Lung (tissue), 12 donors: ENCODE data around the gene RSPH4A. TPM values are rescaled to one million over a fixed set of nuclear protein-coding genes. Genes with fewer than 3 reads are reported as not detected.

ENCODE experiments used
- ATAC-seq: fragments of 200-7000 bp; cut with Tn5 transposase; one replicate; pipeline ENCODE4 v1.9.1; 2020; ENCODE audit warnings: moderate number of reproducible peaks; ENCODE audit not compliant: insufficient read depth, low FRiP score
- DNase-seq, 3 donors: peaks; one replicate each; pipeline ENCODE4 v3.0.0-alpha.2; 2013 to 2017
- H3K27ac ChIP-seq, 2 donors: one replicate each; pipeline ENCODE4 v1.5.1; 2013; ENCODE audit warnings: mild to moderate bottlenecking in 2 of 2, moderate library complexity in 2 of 2, control low read depth in 1 of 2, inconsistent platforms in 1 of 2, low read depth in 1 of 2, low read length in 1 of 2
- H3K27me3 ChIP-seq, 3 donors: one replicate each; pipeline ENCODE4 v1.5.1; 2013; ENCODE audit warnings: low read length in 2 of 3; ENCODE audit not compliant: control insufficient read depth in 3 of 3, insufficient read depth in 3 of 3
- H3K36me3 ChIP-seq, 4 donors: one replicate each; pipeline ENCODE4 v1.5.1; 2013; ENCODE audit warnings: low read length in 4 of 4, mild to moderate bottlenecking in 1 of 4, moderate library complexity in 1 of 4; ENCODE audit not compliant: control insufficient read depth in 4 of 4, insufficient read depth in 4 of 4
- H3K4me1 ChIP-seq, 5 donors: one replicate each; pipeline ENCODE4 v1.5.1; 2013; ENCODE audit warnings: low read length in 5 of 5, mild to moderate bottlenecking in 2 of 5, moderate library complexity in 1 of 5; ENCODE audit not compliant: control insufficient read depth in 5 of 5, insufficient read depth in 5 of 5
- H3K4me3 ChIP-seq: one replicate; pipeline ENCODE4 v1.5.1; 2013; ENCODE audit warnings: mild to moderate bottlenecking, control low read depth, moderate library complexity
- H3K9ac ChIP-seq, 2 donors: one replicate each; pipeline ENCODE4 v1.5.1; 2013; ENCODE audit warnings: low read length in 2 of 2, control low read depth in 1 of 2; ENCODE audit not compliant: insufficient read depth in 1 of 2
- H3K9me3 ChIP-seq, 4 donors: one replicate each; pipeline ENCODE4 v1.5.1; 2013; ENCODE audit warnings: low read length in 3 of 4, mild to moderate bottlenecking in 1 of 4, moderate library complexity in 1 of 4; ENCODE audit not compliant: control insufficient read depth in 4 of 4, insufficient read depth in 3 of 4
- CTCF ChIP-seq: IDR thresholded peaks from 2 replicates; pipeline ENCODE4 v1.5.1; 2012; ENCODE audit warnings: mild to moderate bottlenecking; ENCODE audit errors: control extremely low read depth, extremely low read depth
- WGBS, 2 donors: extraction: QIAGEN DNeasy Blood & Tissue Kit; methylation state at CpG; one replicate each; pipeline ENCODE4 v1.1.7; 2013; 5-methylcytosine and 5-hydroxymethylcytosine counted together
- polyA plus RNA-seq, 2 donors: library from polyadenylated mRNA; stranded (reverse); fragments of 200-250 nt; gene quantifications; one replicate each; pipeline ENCODE4 v1.2.1, GENCODE V29; 2013
- total RNA-seq, 2 donors: library from RNA; depleted of rRNA in 1 of 2; stranded (reverse); fragments of >200 nt in 1 of 2; gene quantifications; one replicate each; pipeline ENCODE4 v1.2.1, GENCODE V29; 2014 to 2021
- donor health status: control.
- donor health status: control.
- donor health status: Bipolar disorder and iron deficiency.
- donor health status: healthy.
- donor health status: DM: yes; HTN: yes; CAD: no.

The RSPH4A gene
- total and polyA plus RNA-seq, 4 donors, result 5.4 to 46.1 (median 14.8) TPM

GRCh38 chr6:116570856-116571682, 45.2 kb upstream of the RSPH4A start, which contains the start of gene RWDD1:
Gene RWDD1, plus strand, starts transcription at chr6:116571504. Its CDS starts 79 bp downstream, at chr6:116571583.
- H3K27ac ChIP-seq, result peak within 1 kb of the TSS; percentile 94 to 99
- H3K36me3 ChIP-seq, result peaks cover 0 to 6% (median 4%) of the 10 kb centered on the region in 4 donors
- DNase-seq (peak; percentile 99 to 100 (median 100)), ATAC-seq (peak; percentile 100)
- H3K4me3 ChIP-seq, result peak within 1 kb of the TSS; percentile 92
- no peak for TF ChIP-seq CTCF
- no peaks in the 10 kb centered on the region for H3K27me3 ChIP-seq
- H3K9ac ChIP-seq, result peak within 1 kb of the TSS; percentile 89 to 91
- 0% methylated on average over 56 to 62 of the region's 62 CpGs for WGBS, 2 donors
- H3K4me1 ChIP-seq, result peaks cover 2 to 23% (median 8%) of the 10 kb centered on the region in 5 donors
- no peaks in the 10 kb centered on the region for H3K9me3 ChIP-seq

- Histone ChIP-seq H3K27me3 (no peaks in the 10 kb centered on the region), H3K36me3 (peaks cover under 1 to 9% (median 4%) of the 10 kb centered on the region in 4 donors), H3K4me1 (peaks cover 2 to 23% (median 8%) of the 10 kb centered on the region in 5 donors), H3K4me3 (peak overlapping the region; percentile 72), H3K9me3 (no peaks in the 10 kb centered on the region), H3K27ac (peak overlapping the region; percentile 94 to 97), H3K9ac (peak overlapping the region; percentile 89 to 91)
- DNase-seq (no peak), ATAC-seq (peak; percentile 17)
- WGBS, 2 donors, result 0% methylated on average over 12 of the region's 12 CpGs
- TF ChIP-seq CTCF, result no peak
Observed at GRCh38 chr6:116571683-116572000, 44.6 kb upstream of the RSPH4A start.

- no peaks in the 10 kb centered on the region for H3K27me3 ChIP-seq
- peak; percentile 25 to 54 (median 53) for DNase-seq
- 4 to 7% methylated on average over 7 of the region's 7 CpGs for WGBS, 2 donors
- H3K9me3 ChIP-seq, result no peaks in the 10 kb centered on the region
- H3K9ac ChIP-seq, result peak overlapping the region; percentile 89 to 91
- H3K4me1 ChIP-seq, result peaks cover 2 to 23% (median 8%) of the 10 kb centered on the region in 5 donors
- H3K4me3 ChIP-seq, result peak overlapping the region; percentile 72
- peaks cover 3 to 9% (median 4%) of the 10 kb centered on the region in 4 donors for H3K36me3 ChIP-seq
- peak overlapping the region; percentile 37 to 94 for H3K27ac ChIP-seq
- ATAC-seq, result peak; percentile 7
- TF ChIP-seq CTCF, result no peak
Observed at GRCh38 chr6:116572162-116572561, 44.1 kb upstream of the RSPH4A start.
